ENCODE data around the gene AP5Z1. TPM values are rescaled to one million over a fixed set of nuclear protein-coding genes. Genes with fewer than 3 reads are reported as not detected.

Gene AP5Z1
- 12.7 TPM for total RNA-seq
- long read RNA-seq, transcript AP5Z1-201 (17 exons, 2,889 nt), result major isoform, 36 of 58 reads
- long read RNA-seq, partial matches to known transcripts, result 9 of 58 reads
- long read RNA-seq, other reads (novel, unspliced or antisense), result 9 of 58 reads

GRCh38 chr7:4775250-4775847 lies at the start of gene AP5Z1:
Gene AP5Z1, plus strand, starts transcription at chr7:4775623. Its CDS starts 93 bp downstream, at chr7:4775716.
- intact Hi-C loops (cut with DNase I), result no loop called here
- DNase-seq (peak; percentile 98), ATAC-seq (ENCODE audit: poor library complexity) (peak; percentile 98)

- ATAC-seq (ENCODE audit: poor library complexity) (no peak), DNase-seq (no peak)
- intact Hi-C loops (cut with DNase I), result no loop called here
Observed at GRCh38 chr7:4725850-4726450, 49.5 kb upstream of the AP5Z1 start.

- no peak for DNase-seq
- intact Hi-C loops (cut with DNase I), result no loop called here
- ATAC-seq (ENCODE audit: poor library complexity), result no peak
Observed at GRCh38 chr7:4726566-4726965, 48.9 kb upstream of the AP5Z1 start.

- intact Hi-C loops (cut with DNase I), result no loop called here
- DNase-seq, result no peak
- ATAC-seq (ENCODE audit: poor library complexity), result no peak
Observed at GRCh38 chr7:4727914-4728705, 47.3 kb upstream of the AP5Z1 start.

GRCh38 chr7:4729266-4729665 lies 46.2 kb upstream of the AP5Z1 start:
- no peak for DNase-seq
- ATAC-seq (ENCODE audit: poor library complexity), result no peak
- intact Hi-C loops (cut with DNase I), result no loop called here

- ATAC-seq (ENCODE audit: poor library complexity), result no peak
- DNase-seq, result peak; percentile 44
- intact Hi-C loops (cut with DNase I), result no loop called here
Observed at GRCh38 chr7:4730276-4730675, 45.1 kb upstream of the AP5Z1 start.

- intact Hi-C loops (cut with DNase I), result no loop called here
- DNase-seq (no peak), ATAC-seq (ENCODE audit: poor library complexity) (no peak)
Observed at GRCh38 chr7:4730971-4731370, 44.5 kb upstream of the AP5Z1 start.

GRCh38 chr7:4731803-4732202 lies 43.6 kb upstream of the AP5Z1 start:
- ATAC-seq (ENCODE audit: poor library complexity) (no peak), DNase-seq (no peak)
- intact Hi-C loops (cut with DNase I), result no loop called here

GRCh38 chr7:4733936-4734528 lies 41.4 kb upstream of the AP5Z1 start:
- intact Hi-C loops (cut with DNase I), result no loop called here
- ATAC-seq (ENCODE audit: poor library complexity) (no peak), DNase-seq (no peak)

- DNase-seq, result no peak
- peak; percentile 71 for ATAC-seq (ENCODE audit: poor library complexity)
- intact Hi-C loops (cut with DNase I), result loop anchor here (5.0 kb wide), 1 partner anchor 52 kb away; the partner anchor contains the start of gene FOXK1
Observed at GRCh38 chr7:4734587-4735345, 40.7 kb upstream of the AP5Z1 start.

GRCh38 chr7:4737300-4737699 lies 38.1 kb upstream of the AP5Z1 start:
- DNase-seq (no peak), ATAC-seq (ENCODE audit: poor library complexity) (no peak)
- intact Hi-C loops (cut with DNase I), result loop anchor here (5.0 kb wide), 1 partner anchor 55 kb away; the partner anchor contains the start of gene FOXK1

GRCh38 chr7:4738711-4739527 lies 36.5 kb upstream of the AP5Z1 start:
- intact Hi-C loops (cut with DNase I), result loop anchor here (5.0 kb wide), 1 partner anchor 57 kb away; the partner anchor contains the start of gene FOXK1
- ATAC-seq (ENCODE audit: poor library complexity), result peak; percentile 43

GRCh38 chr7:4739528-4739992 lies 35.9 kb upstream of the AP5Z1 start:
- ATAC-seq (ENCODE audit: poor library complexity) (peak; percentile 61), DNase-seq (peak; percentile 60)
- intact Hi-C loops (cut with DNase I), result loop anchor here (5.0 kb wide), 1 partner anchor 57 kb away; the partner anchor contains the start of gene FOXK1

More at GRCh38 chr7:4738711-4739527, 36.5 kb upstream of the AP5Z1 start:
- no peak for DNase-seq

GRCh38 chr7:4740796-4741195 lies 34.6 kb upstream of the AP5Z1 start:
- ATAC-seq (ENCODE audit: poor library complexity), result no peak

GRCh38 chr7:4742051-4742573 lies 33.3 kb upstream of the AP5Z1 start:
- intact Hi-C loops (cut with DNase I), result no loop called here
- DNase-seq, result no peak
- no peak for ATAC-seq (ENCODE audit: poor library complexity)

More at GRCh38 chr7:4740796-4741195, 34.6 kb upstream of the AP5Z1 start:
- intact Hi-C loops (cut with DNase I), result no loop called here
- no peak for DNase-seq

GRCh38 chr7:4742852-4743251 lies 32.6 kb upstream of the AP5Z1 start:
- no peak for DNase-seq
- no peak for ATAC-seq (ENCODE audit: poor library complexity)
- intact Hi-C loops (cut with DNase I), result no loop called here

All from Right ventricle myocardium superior (tissue), 1 donor.